Ovary (tissue), 9 donors: ENCODE measurements around the gene CSF3. TPM values are rescaled to one million over a fixed set of nuclear protein-coding genes. Genes with fewer than 3 reads are reported as not detected.
A peak's percentile ranks its signal among the peaks of the same experiment; 100 is the strongest.

Experiments
- DNase-seq, 5 donors: peaks; one replicate each; pipeline ENCODE4 v3.0.0-alpha.2; 2019 to 2020
- H3K27ac ChIP-seq, 2 donors: fragments of 200-600 bp; one replicate each; pipeline versions ENCODE4 v1.5.1 to v1.8.0; 2019 to 2022
- H3K27me3 ChIP-seq: fragments of 200-600 bp; one replicate; pipeline ENCODE4 v1.8.0; 2022
- H3K36me3 ChIP-seq: fragments of 200-600 bp; sonication (generic); one replicate; pipeline ENCODE4 v1.5.1; 2019
- H3K4me1 ChIP-seq: one replicate; pipeline ENCODE4 v1.8.1; 2013; ENCODE audit warnings: mild to moderate bottlenecking, moderate library complexity; ENCODE audit not compliant: insufficient read depth
- H3K4me3 ChIP-seq: fragments of 200-600 bp; sonication (generic); one replicate; pipeline ENCODE4 v1.5.1; 2017
- H3K9me3 ChIP-seq, 2 donors: fragments of 200-600 bp in 1 of 2; sonication (generic) in 1 of 2; one replicate each; pipeline versions ENCODE4 v1.5.1 to v1.8.1; 2013 to 2019; ENCODE audit warnings: mild to moderate bottlenecking in 1 of 2, moderate library complexity in 1 of 2
- EP300 ChIP-seq: sonication (generic); formaldehyde crosslinking; IDR thresholded peaks from one replicate; pipeline ENCODE4 v1.6.1; 2017; ENCODE audit warnings: antibody characterized with exemption
- POLR2A ChIP-seq: fragments of 450-650 bp; IDR thresholded peaks from one replicate; pipeline ENCODE4 v1.6.1; 2017; ENCODE audit warnings: antibody characterized with exemption, mild to moderate bottlenecking, moderate library complexity
- WGBS, 3 donors: extraction: QIAGEN DNeasy Blood & Tissue Kit in 1 of 3; methylation state at CpG; one replicate each; pipeline versions ENCODE4 v1.1.5 to v1.1.7; 2013 to 2017; 5-methylcytosine and 5-hydroxymethylcytosine counted together
- intact Hi-C, 4 donors: fragments of 100-400 bp; cut with DNase I; formaldehyde crosslinking; loops; one replicate each; pipeline versions ENCODE4 v1.11.0 to v1.15.1; 2022 to 2023
- polyA plus RNA-seq, 2 donors: library from polyadenylated mRNA; stranded (reverse); fragments of 200-250 nt in 1 of 2; fragments of 350-450 nt in 1 of 2; fragmentation: Illumina TruSeq in 1 of 2; extraction: RNeasy Lipid Tissue Mini Kit (QIAGEN cat#74804) in 1 of 2; gene quantifications; one replicate each; pipeline ENCODE4 v1.2.3, GENCODE V29; 2013 to 2014
- total RNA-seq, 7 donors: library from RNA; depleted of rRNA in 2 of 7; stranded (reverse); fragments of >200 nt in 2 of 7; fragmentation: NEBNext Ultra II Directional in 3 of 7; extraction: Animal tissue kit (Norgen Biotek cat#: 25700) in 3 of 7; gene quantifications; one replicate each; pipeline versions ENCODE4 v1.1.0 to v1.2.4, GENCODE V29; 2016 to 2023
- TF ChIP-seq, protein P1 (sequence below), 3 donors: fragments of 450-650 bp in 2 of 3; fragments of 200-600 bp in 1 of 3; IDR thresholded peaks; one replicate each; pipeline versions ENCODE4 v1.5.1 to v1.8.0; 2016 to 2022; ENCODE audit warnings: antibody characterized with exemption in 3 of 3, mild to moderate bottlenecking in 1 of 3
- donor health status: DM: no; HTN: no; CAD: no; lungs with moderate emphysema.
- donor health status: DM: no; HTN: no; CAD: no.
- donor health status: Bipolar disorder and iron deficiency.
- donor health status: DM: yes; HTN: yes; CAD: no.
- donor health status: DM: no; HTN: no; CAD: no.
- donor health status: DM: yes; HTN: yes; CAD: no.

Gene CSF3
- total and polyA plus RNA-seq, 9 donors = 0.32 to 197 (median 1.4) TPM; not detected in 3

- H3K9me3 ChIP-seq = no peaks in the 10 kb centered on the region
- H3K4me3 ChIP-seq = no peak overlapping the region
- 73 to 82% (median 77%) methylated on average over 10 of the region's 10 CpGs for WGBS, 3 donors
- H3K36me3 ChIP-seq = no peaks in the 10 kb centered on the region
- DNase-seq = peak in 1 of 5 donors; percentile 40
- H3K4me1 ChIP-seq = peaks cover 15% of the 10 kb centered on the region
- TF ChIP-seq EP300 (no peak), POLR2A (no peak)
- TF ChIP-seq, protein P1, sequence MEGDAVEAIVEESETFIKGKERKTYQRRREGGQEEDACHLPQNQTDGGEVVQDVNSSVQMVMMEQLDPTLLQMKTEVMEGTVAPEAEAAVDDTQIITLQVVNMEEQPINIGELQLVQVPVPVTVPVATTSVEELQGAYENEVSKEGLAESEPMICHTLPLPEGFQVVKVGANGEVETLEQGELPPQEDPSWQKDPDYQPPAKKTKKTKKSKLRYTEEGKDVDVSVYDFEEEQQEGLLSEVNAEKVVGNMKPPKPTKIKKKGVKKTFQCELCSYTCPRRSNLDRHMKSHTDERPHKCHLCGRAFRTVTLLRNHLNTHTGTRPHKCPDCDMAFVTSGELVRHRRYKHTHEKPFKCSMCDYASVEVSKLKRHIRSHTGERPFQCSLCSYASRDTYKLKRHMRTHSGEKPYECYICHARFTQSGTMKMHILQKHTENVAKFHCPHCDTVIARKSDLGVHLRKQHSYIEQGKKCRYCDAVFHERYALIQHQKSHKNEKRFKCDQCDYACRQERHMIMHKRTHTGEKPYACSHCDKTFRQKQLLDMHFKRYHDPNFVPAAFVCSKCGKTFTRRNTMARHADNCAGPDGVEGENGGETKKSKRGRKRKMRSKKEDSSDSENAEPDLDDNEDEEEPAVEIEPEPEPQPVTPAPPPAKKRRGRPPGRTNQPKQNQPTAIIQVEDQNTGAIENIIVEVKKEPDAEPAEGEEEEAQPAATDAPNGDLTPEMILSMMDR (IDR thresholded peaks at IDR 0.05) = no peak
- intact Hi-C loops = loop anchor here in 3 of 4 donors (5.0 to 10.0 kb wide), 4 partner anchors 36 to 837 kb away; partner anchors contain the start of gene STAC2 (in 1 of the 3)
- no peaks in the 10 kb centered on the region for H3K27me3 ChIP-seq
- H3K27ac ChIP-seq = peak overlapping the region; percentile 44 to 45
These were observed 46.4 kb downstream of the CSF3 start for GRCh38 chr17:40061609-40062038.

DNA sequence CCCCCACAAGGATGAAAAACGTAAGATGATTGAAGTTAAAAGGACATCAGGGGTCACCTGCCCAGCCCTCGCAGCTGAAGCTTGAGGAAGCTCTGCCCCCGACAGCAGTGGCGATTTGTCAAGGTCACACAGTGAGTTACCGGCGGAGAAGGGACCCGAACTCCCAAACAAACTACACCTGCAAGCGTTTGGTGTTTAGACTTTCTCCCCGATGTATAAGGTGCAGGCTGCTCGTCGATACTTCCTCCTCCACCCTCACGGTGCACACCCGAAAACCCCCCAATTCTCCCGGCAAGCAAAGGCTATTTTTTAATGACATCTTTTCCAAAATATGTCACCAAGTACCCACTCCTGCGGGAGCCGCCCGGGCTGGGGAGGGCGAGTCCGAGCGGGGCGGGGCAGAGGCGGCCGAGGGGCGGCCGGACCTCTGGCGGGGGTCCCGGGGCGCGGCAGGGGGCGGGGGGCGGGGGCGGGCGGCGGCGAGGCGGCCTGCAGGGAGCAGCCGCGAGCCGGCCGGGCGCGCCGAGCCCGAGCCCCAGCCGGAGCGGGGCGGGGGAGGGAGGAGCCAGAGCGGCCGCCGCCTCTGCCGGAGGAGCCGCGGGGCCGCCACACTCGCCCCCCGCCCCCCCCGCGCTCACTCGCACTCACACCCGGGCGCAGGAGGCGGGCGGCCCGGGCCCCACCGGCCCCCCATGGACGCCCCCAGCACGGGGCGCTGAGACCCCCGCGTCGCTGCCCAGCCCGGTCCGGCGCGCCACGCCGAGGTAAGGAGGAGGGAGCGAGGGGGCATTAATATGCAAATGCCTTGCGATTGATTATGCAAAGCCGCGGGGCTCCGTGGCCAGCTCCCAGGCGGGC is 47.3 kb downstream of the CSF3 start, which contains the start of gene THRA:
TSS of gene THRA (plus strand) at position 637 of the 858 bp plus-strand sequence. CDS start 11,524 bp downstream, outside the sequence.
- peak; percentile 78 to 83 (median 79) for DNase-seq
- intact Hi-C loops = loop anchor here in 3 of 4 donors (5.0 to 10.0 kb wide), 4 partner anchors 35 to 838 kb away; partner anchors contain the start of gene STAC2 (in 1 of the 3)
- no peaks in the 10 kb centered on the region for H3K9me3 ChIP-seq
- H3K27ac ChIP-seq = peak within 1 kb of the TSS; percentile 80 to 85
- peaks cover 15% of the 10 kb centered on the region for H3K4me1 ChIP-seq
- no peaks in the 10 kb centered on the region for H3K27me3 ChIP-seq
- TF ChIP-seq EP300 = no peak
- TF ChIP-seq POLR2A = peak; percentile 35
- TF ChIP-seq, protein P1 (IDR thresholded peaks at IDR 0.05) = peak in 1 of 3 donors; percentile 13
- 0 to 1% (median 0%) methylated on average over 25 to 83 of the region's 83 CpGs for WGBS, 3 donors
- H3K36me3 ChIP-seq = no peaks in the 10 kb centered on the region
- H3K4me3 ChIP-seq = peak within 1 kb of the TSS; percentile 63

- WGBS, 3 donors = 0 to 2% (median 1%) methylated on average over 35 to 42 of the region's 42 CpGs
- peak; percentile 41 to 72 (median 60) for DNase-seq
- TF ChIP-seq, protein P1 (IDR thresholded peaks at IDR 0.05) = no peak
- TF ChIP-seq POLR2A (no peak), EP300 (no peak)
- peaks cover 19% of the 10 kb centered on the region for H3K4me1 ChIP-seq
- H3K36me3 ChIP-seq = no peaks in the 10 kb centered on the region
- no peaks in the 10 kb centered on the region for H3K9me3 ChIP-seq
- peak overlapping the region; percentile 63 for H3K4me3 ChIP-seq
- intact Hi-C loops = loop anchor here in 3 of 4 donors (5.0 to 10.0 kb wide), 4 partner anchors 34 to 838 kb away; partner anchors contain the start of gene STAC2 (in 1 of the 3)
- peak overlapping the region; percentile 80 to 85 for H3K27ac ChIP-seq
- H3K27me3 ChIP-seq = no peaks in the 10 kb centered on the region
These were observed 48.0 kb downstream of the CSF3 start for GRCh38 chr17:40063187-40063771.

- intact Hi-C loops = loop anchor here in 3 of 4 donors (5.0 to 10.0 kb wide), 4 partner anchors 33 to 839 kb away; partner anchors contain the start of gene STAC2 (in 1 of the 3)
- WGBS, 3 donors = 5 to 9% (median 8%) methylated on average over 10 of the region's 10 CpGs
- Histone ChIP-seq H3K4me1 (peaks cover 21% of the 10 kb centered on the region), H3K4me3 (peak overlapping the region; percentile 63), H3K36me3 (no peaks in the 10 kb centered on the region), H3K27me3 (no peaks in the 10 kb centered on the region), H3K9me3 (no peaks in the 10 kb centered on the region), H3K27ac (peak overlapping the region; percentile 80 to 85)
- TF ChIP-seq, protein P1 (IDR thresholded peaks at IDR 0.05) = no peak
- TF ChIP-seq EP300 (no peak), POLR2A (no peak)
- DNase-seq = no peak
These were observed 48.8 kb downstream of the CSF3 start for GRCh38 chr17:40063901-40064531.
